Stimulated activated naive CD8-positive, alpha-beta T cell treated with anti-CD3 and anti-CD28 coated beads, Interleukin-15, Interleukin-2, amounts not matched to agents 100 U/mL and 50 U/mL, for 24 hours (primary cell): ENCODE data around the gene FAM149A.

Experiments
- ATAC-seq: fragments of 150-1000 bp; cut with Tn5 transposase; one replicate; pipeline ENCODE4 v1.10.0; 2021
- DNase-seq: peaks from one replicate; pipeline ENCODE4 v3.0.0; 2021

FAM149A gene

GRCh38 chr4:186158966-186159365, 54.5 kb downstream of the FAM149A start:
- no peak for ATAC-seq
- no peak for DNase-seq

- no peak for ATAC-seq
- DNase-seq: no peak
Observed at GRCh38 chr4:186159613-186160012, 55.1 kb downstream of the FAM149A start.

DNA sequence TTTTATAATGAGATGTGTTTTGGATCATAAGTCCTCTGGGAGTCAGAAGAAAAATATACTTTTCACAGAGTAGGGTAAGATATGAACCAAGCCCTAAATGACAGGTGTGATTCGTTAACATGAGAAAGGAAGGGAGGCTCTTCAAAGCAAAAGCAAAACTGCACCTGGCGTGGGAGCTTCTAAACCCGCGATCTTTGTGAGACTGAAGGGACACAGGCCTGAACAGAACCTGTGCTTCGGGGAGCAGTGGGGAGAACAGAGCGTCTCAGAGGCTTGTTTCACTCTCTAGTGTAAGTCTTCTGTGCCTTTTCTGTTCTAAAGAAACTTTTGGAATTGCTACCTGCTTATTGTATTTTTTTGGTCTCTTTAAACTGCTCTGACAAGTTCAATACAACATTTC, 56.6 kb downstream of the FAM149A start:
- no peak for ATAC-seq
- DNase-seq: no peak

- ATAC-seq (no peak), DNase-seq (no peak)
Observed at GRCh38 chr4:186166852-186167512, 62.5 kb downstream of the FAM149A start.

- no peak for ATAC-seq
- DNase-seq: no peak
Observed at GRCh38 chr4:186167605-186168004, 63.1 kb downstream of the FAM149A start.

- no peak for DNase-seq
- ATAC-seq: no peak
Observed at GRCh38 chr4:186168750-186169149, 64.2 kb downstream of the FAM149A start.

- DNase-seq: no peak
- no peak for ATAC-seq
Observed at GRCh38 chr4:186169333-186169944, 64.9 kb downstream of the FAM149A start.

DNA sequence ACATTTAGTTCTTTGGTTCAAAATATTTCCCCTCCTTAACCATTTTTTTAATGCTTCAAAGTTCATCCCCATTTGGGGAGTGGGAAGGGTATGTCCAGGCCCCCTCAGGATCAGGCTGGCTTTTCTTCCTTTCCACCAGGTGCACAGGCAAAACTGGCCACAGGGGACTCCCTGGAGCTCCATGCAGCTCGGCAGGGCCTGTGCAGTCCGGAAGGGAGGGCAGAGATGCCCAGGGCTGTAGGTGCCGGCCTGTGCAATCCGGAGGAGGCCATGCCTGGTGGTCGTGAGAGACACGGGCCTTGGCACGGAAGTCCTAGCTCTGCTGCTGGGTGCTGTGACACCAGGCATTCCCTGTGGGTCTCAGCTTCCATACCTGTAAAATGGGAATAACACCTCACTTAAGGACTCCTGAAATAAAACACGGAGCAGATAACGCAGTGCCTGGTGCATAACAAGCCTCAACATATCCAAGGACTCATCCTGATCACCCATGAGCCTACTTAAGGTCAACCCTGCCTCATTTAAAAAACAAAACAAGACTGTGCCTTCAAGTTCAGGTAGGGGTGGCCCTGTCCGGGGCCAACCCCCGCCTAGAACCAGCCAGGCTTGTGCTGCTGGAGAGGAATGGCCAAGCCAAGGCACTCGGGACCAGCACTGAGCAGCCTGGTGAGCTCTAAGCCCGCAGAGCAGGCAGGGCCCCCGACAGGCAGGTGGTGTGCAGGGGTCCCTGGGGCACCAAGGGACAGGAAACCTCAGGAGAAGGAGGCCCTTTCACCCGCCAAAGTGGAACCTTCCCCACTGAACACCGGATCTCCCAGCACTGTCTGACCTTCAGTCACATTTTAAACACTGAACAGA, 65.7 kb downstream of the FAM149A start:
- no peak for ATAC-seq
- DNase-seq: no peak

DNA sequence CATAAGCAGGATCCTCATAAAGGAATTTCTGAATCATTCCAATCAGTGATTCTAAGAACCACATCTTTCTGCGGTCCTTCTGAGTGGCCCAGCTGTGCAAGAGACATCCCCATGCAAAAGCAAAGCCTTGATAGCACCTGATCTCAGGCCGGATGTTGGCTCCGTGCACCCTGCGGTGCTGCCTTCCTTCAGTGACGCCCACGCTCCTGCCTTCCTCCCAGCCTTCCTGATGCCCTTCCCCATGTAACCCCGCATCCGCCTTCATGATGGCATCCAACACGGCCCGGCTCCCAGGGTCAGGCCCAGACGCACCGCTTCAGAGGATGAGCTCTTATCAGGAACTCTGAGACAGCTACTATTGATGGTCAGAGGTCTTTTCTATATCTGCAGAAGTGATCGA, 66.5 kb downstream of the FAM149A start:
- DNase-seq (no peak), ATAC-seq (no peak)

- ATAC-seq: no peak
- no peak for DNase-seq
Observed at GRCh38 chr4:186172546-186172945, 68.0 kb downstream of the FAM149A start.

GRCh38 chr4:186188107-186188506, 83.6 kb downstream of the FAM149A start:
- ATAC-seq: no peak
- DNase-seq: no peak

DNA sequence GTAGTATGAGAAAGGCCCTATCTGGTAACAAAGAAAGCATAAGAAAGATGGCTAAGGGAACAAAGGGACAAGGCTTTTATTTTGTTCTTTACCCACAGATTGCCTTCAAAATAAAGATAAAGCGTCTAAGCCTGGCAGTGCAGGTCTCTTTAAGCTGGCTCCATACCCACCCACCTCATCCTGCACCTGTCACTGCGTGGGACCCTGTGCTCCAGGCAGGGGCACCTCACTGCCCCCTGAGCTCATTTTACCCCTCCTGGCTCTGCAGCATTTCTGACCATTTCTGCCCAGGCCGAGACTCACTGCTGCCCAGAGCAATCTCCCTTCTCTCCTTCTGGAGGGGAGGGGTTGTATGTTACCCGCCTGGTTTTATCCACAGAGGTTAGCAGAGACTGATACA, 85.2 kb downstream of the FAM149A start:
- DNase-seq: no peak
- no peak for ATAC-seq

GRCh38 chr4:186190581-186191199, 86.2 kb downstream of the FAM149A start:
- ATAC-seq: peak; percentile 41
- peak; percentile 56 for DNase-seq

DNA sequence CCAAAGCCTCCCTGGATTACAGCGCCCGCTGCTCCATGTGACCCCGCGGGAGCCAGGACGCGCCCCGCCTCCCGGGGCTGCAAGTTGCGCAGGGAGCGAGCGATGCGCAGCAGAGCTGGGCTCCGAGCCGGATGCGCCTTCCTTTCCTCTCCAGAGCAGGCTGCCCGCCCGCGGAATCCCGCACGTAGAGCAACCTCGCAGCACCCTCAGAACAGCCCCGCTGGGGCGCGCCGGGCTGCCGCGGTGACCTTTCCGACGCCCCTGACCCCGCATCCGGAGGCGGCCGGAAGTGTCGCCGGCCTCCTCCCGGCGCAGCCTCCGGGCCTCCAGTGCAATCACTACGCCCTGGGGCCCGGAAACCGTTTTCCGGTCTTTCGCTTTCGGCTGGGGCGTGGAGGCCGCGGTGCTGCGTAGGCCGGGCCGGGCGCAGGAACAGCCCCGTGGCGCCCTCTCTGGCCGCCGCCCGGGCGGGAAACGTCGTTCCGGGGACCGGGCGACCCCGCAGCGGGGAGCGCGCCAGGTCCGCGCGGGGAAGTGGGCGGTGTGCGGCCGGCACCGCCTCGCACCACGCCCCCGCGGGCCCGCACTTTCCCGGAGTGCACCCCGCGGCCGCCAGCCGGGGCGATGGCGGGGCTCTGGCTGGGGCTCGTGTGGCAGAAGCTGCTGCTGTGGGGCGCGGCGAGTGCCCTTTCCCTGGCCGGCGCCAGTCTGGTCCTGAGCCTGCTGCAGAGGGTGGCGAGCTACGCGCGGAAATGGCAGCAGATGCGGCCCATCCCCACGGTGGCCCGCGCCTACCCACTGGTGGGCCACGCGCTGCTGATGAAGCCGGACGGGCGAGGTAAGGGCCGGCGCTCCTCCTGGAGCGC, 86.9 kb downstream of the FAM149A start, which contains the start of gene CYP4V2:
Gene CYP4V2 (plus strand): TSS at position 368 of the 866 bp plus-strand sequence. CDS start 257 bp downstream, at position 625.
- ATAC-seq (peak; percentile 91), DNase-seq (peak; percentile 90)

DNA sequence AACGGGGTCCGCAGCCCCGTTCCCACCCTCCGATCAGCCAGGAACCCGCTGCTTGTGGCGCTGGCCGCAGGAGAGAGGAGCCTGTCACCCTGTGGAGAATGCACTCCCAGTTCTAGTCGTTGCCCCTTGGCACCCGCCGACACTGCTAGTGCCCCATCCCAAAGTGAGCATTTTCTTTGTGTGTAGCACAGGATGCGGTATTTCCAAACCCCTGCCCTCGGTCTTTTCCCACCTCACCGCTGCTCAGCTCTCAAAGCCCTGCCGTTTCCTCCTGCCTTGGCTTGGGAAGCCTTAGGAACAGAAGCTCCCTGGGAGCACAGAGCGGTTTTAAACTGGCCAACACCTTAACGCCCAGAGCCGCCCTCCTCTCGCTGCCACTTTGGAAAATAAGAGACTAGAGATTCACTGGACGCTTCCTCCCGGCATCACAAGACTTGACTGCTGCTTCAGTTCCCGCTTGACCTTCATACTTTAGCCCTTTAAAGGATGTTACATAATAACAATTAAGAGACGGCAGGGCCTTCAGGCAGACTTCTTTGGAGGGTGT, 87.6 kb downstream of the FAM149A start:
- peak; percentile 41 for DNase-seq
- peak; percentile 8 for ATAC-seq

- ATAC-seq (no peak), DNase-seq (no peak)
Observed at GRCh38 chr4:186193851-186194250, 89.3 kb downstream of the FAM149A start.

DNA sequence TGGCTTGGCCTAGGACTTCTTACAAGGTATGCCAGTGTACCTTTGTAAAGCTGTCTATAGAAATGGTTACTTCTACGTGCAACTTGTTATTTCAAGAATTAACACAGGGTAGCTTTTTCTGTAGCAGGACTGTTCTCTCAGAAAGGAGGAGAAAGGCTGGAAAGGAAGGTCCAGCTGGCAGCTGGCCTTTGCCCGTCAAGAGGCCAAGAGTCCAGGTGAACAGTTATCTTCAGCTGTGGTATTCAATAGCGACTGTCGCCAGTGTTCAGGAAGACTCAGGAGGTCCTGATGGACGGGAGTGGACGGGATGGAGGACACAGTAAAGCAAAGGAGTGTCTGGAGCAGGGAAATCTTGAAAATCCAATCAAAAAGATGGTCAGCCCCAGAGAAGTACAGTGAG, 91.6 kb downstream of the FAM149A start:
- no peak for ATAC-seq
- DNase-seq: no peak

DNA sequence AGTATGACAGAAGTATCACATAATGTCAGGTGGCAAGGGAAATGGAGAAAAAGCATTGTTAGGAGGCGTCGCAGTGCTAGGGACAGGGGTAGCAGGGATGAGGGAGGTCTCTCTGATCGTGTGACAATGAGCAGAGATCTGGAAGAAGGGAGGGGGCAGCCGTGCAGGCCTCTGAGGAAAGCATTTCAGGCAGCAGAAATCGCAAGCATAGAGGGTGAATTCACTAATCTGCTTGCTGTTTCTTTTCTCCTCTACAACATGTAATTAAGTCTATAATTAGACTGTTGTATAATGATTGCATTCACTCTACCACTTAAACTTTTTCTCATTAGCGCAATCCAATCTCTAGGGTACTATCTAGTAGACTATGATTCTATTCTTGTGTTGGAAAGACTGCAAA, 96.0 kb downstream of the FAM149A start:
- ATAC-seq (no peak), DNase-seq (no peak)

- DNase-seq (no peak), ATAC-seq (no peak)
Observed at GRCh38 chr4:186201010-186201409, 96.5 kb downstream of the FAM149A start.

DNA sequence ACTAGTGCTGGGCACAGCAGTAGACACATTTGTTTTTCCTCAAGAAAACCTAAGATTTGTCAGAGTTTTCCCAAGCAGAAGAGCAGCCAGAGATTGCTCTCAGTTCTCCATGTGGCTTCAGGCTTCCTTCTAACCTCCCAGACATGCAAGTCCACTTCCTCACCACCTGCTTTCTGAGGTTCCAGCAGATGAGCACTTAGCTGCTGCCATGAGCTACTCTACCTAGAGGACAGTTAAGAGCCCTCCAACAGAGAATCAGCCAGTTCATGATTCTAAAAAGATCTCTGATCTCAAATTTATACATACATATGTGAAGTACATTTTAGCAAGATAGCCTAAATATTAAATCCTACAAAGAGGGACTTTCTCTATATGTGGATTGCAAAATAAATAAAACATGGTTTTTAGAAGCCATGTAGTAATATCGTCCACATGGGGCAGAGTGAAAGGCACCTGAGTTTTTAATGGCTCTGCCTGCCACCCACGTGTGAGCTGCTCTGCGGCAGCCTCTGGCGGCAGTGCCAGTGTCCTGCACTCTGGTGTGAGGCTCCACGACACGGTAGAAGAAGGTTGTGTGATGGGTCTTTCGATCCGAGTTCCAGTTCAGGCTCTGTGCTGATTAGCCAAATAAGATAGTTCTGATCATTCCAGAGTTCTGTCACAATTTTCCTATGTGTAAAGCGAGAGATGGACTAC, 97.2 kb downstream of the FAM149A start:
- ATAC-seq (peak; percentile 92), DNase-seq (peak; percentile 50)
